Breast epithelium (tissue), 3 donors: ENCODE data around the gene EPB41L1.

ENCODE experiments used
- POLR2A ChIP-seq: fragments of 450-650 bp; IDR thresholded peaks from one replicate; pipeline ENCODE4 v1.6.1; 2016; ENCODE audit warnings: antibody characterized with exemption, mild to moderate bottlenecking, moderate library complexity
- TF ChIP-seq, protein P1 (sequence below), 3 donors: fragments of 450-650 bp; IDR thresholded peaks; one replicate each; pipeline ENCODE4 v1.5.1; 2016 to 2017; ENCODE audit warnings: antibody characterized with exemption in 3 of 3, mild to moderate bottlenecking in 3 of 3, moderate library complexity in 3 of 3

DNA sequence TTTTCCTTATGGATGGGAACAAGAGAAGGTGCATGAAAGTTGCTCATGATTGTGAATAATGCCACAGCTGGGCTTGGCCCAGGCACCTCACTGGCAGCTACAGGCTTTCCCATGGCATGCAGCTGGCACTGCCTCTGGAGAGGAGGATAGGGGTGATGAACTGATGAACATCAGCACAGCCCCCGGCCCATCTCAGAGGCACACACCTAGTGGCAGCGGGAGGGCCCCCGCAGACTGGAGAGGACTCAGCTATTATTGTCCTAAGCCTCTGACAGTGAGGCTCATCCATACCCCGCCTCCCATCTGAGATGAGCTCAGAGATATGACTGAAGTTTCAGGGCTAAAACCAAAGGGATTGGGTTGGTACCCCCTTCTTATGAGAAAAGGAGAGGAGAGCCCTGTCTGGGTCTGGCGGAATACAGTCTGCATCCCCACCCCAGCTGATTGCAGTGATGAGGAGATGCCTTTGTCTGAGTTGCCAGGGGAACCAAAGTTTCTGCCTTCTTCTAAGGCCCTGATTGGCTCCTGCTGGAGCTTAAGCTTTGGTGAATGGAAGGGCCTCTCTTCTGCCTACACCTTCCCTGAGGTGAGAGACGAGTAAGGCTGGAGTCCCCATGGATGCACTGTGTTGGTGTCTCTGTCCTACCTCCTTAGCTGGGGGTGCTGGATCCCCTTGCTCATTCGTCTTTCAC, 27.6 kb upstream of the EPB41L1 start:
- TF ChIP-seq, protein P1, sequence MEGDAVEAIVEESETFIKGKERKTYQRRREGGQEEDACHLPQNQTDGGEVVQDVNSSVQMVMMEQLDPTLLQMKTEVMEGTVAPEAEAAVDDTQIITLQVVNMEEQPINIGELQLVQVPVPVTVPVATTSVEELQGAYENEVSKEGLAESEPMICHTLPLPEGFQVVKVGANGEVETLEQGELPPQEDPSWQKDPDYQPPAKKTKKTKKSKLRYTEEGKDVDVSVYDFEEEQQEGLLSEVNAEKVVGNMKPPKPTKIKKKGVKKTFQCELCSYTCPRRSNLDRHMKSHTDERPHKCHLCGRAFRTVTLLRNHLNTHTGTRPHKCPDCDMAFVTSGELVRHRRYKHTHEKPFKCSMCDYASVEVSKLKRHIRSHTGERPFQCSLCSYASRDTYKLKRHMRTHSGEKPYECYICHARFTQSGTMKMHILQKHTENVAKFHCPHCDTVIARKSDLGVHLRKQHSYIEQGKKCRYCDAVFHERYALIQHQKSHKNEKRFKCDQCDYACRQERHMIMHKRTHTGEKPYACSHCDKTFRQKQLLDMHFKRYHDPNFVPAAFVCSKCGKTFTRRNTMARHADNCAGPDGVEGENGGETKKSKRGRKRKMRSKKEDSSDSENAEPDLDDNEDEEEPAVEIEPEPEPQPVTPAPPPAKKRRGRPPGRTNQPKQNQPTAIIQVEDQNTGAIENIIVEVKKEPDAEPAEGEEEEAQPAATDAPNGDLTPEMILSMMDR (IDR thresholded peaks at IDR 0.05): no peak
- no peak for TF ChIP-seq POLR2A
